GM06990 (cell line): Measurements from ENCODE around the gene TRIM36.

Experiments
- DNase-seq: peaks from one replicate; pipeline ENCODE4 v3.0.0-alpha.2; 2011; ENCODE audit not compliant: insufficient read length; ENCODE audit errors: extremely low read depth
- H3K27me3 ChIP-seq: replicated peaks from 2 replicates; pipeline ENCODE4 v1.6.0; 2011; ENCODE audit warnings: low read length; ENCODE audit not compliant: control insufficient read depth, insufficient read depth
- H3K36me3 ChIP-seq: 2 replicates; pipeline ENCODE4 v1.5.1; 2011; ENCODE audit warnings: low read length; ENCODE audit not compliant: control insufficient read depth, insufficient read depth
- H3K4me3 ChIP-seq: replicated peaks from 2 replicates; pipeline ENCODE4 v1.5.1; 2011; ENCODE audit warnings: low read depth, mild to moderate bottlenecking, control low read depth, low read length
- CTCF ChIP-seq: IDR thresholded peaks from 2 replicates; pipeline ENCODE4 v1.5.1; 2011; ENCODE audit warnings: low read length, control low read depth, mild to moderate bottlenecking, inconsistent platforms; ENCODE audit not compliant: insufficient read depth, poor library complexity, severe bottlenecking

TRIM36 gene

DNA sequence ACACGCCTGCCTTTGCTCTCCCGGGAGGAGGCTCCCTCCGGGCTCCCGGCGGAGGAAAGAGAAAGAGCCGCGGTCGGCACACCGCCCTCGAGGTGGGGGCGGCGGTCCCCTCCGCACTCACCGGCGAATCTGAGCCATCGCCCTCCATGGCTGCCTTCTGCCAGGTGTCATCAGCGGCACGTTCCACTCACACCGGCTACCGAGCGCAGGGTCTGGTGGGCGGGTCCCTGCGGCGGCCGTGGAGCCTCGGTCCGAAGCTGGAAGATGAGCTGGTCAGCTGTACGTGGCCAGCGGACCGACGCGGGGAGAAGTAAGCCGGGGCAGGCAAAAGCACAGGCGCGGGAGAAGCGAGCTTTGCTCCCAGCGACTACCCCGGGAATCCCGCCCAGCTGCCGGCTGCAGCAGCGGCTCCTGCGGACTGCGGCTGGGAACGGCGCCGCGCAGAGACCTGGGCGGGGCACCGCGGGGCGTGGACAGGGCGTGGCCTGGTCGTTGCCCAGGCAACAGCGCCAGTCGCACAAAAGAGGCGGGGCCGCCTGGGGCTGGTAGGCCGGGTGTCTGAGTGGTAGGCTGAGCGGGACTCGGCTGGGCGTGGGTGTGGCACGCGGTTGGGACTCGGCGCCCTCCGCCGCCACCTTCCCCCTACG is at the start of gene TRIM36:
Gene TRIM36 (minus strand): TSS at position 422 of the 647 bp plus-strand sequence. CDS start 274 bp downstream, at position 148.
- no peak for TF ChIP-seq CTCF
- Histone ChIP-seq H3K27me3 (no peaks in the 10 kb centered on the region; the same call in 1 of the 2 replicates), H3K4me3 (peak within 1 kb of the TSS; percentile 74), H3K36me3 (no peaks in the 10 kb centered on the region)
- peak; percentile 92 for DNase-seq

- Histone ChIP-seq H3K36me3 (no peaks in the 10 kb centered on the region), H3K4me3 (no peak overlapping the region), H3K27me3 (no peaks in the 10 kb centered on the region)
- no peak for TF ChIP-seq CTCF
- no peak for DNase-seq
Observed at GRCh38 chr5:115214541-115214940, 44.8 kb upstream of the TRIM36 start.

GRCh38 chr5:115209279-115209678 is 39.6 kb upstream of the TRIM36 start:
- Histone ChIP-seq H3K36me3 (no peaks in the 10 kb centered on the region), H3K4me3 (no peak overlapping the region), H3K27me3 (no peaks in the 10 kb centered on the region)
- TF ChIP-seq CTCF = no peak
- DNase-seq = peak; percentile 84

DNA sequence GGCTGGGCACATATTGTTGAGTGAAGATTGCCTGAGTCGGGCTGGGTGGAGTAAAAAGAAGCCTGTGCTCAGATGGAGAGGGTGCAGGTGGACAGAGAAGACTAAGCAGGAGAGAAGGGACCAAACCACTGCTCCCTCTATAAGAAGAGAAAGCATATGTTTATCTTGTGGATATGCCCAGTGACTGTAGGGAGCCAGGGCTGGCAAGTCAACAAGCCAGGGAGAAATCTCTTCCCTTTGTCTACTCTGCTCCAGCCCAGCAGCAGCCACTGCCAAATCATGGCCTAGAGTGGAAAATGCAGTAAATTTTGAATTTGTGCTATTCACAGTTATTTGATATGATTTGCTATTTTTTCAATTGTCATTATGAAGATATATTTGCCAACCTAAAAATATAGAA is 33.2 kb upstream of the TRIM36 start:
- no peaks in the 10 kb centered on the region for H3K27me3 ChIP-seq
- TF ChIP-seq CTCF = no peak
- H3K36me3 ChIP-seq = no peaks in the 10 kb centered on the region
- DNase-seq = no peak
- H3K4me3 ChIP-seq = no peak overlapping the region

DNA sequence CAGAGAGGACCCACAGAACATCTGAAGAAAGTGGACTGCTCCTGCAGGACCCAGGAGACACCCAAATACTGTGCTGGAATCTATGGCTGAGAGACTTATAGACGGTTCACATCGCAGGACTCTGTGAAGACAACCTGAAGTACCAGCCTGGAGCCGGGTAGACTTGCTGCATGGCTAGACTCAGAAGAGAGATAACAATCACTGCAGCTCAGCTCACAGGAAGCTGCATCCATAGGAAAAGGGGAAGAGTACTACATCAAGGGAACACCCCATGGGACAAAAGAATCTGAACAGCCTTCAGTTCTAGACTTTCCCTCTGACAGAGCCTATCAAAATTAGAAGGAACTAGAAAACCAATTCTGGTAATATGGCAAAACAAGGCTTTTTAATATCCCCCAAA is 26.5 kb upstream of the TRIM36 start:
- DNase-seq = no peak
- Histone ChIP-seq H3K36me3 (no peaks in the 10 kb centered on the region), H3K4me3 (no peak overlapping the region), H3K27me3 (no peaks in the 10 kb centered on the region; the same call in 1 of the 2 replicates)
- TF ChIP-seq CTCF = no peak

- no peaks in the 10 kb centered on the region; the same call in 1 of the 2 replicates for H3K27me3 ChIP-seq
- H3K36me3 ChIP-seq = no peaks in the 10 kb centered on the region
- no peak for TF ChIP-seq CTCF
- no peak for DNase-seq
- no peak overlapping the region for H3K4me3 ChIP-seq
Observed at GRCh38 chr5:115194676-115195075, 25.0 kb upstream of the TRIM36 start.
